Adrenal gland (tissue), 5 donors: ENCODE results near the gene SLC16A10.

ENCODE experiments used
- CTCF ChIP-seq, 6 experiments: fragments of 450-650 bp in 4 of 6; fragments of 200-600 bp in 2 of 6; sonication (generic) in 1 of 6; IDR thresholded peaks; 1 replicate in 5 of 6; 2 replicates in 1 of 6; pipeline versions ENCODE4 v1.5.1 to v1.8.0; 2016 to 2021; ENCODE audit warnings: antibody characterized with exemption in 6 of 6, mild to moderate bottlenecking in 2 of 6, moderate library complexity in 1 of 6
- POLR2A ChIP-seq, 2 donors: fragments of 450-650 bp; IDR thresholded peaks; one replicate each; pipeline ENCODE4 v1.6.1; 2017; ENCODE audit warnings: antibody characterized with exemption in 2 of 2, mild to moderate bottlenecking in 2 of 2, moderate library complexity in 1 of 2
- donor health status: DM: no; HTN: no; CAD: no.

- no peak for TF ChIP-seq CTCF (IDR thresholded peaks at IDR 0.05)
- no peak for TF ChIP-seq POLR2A (IDR thresholded peaks at IDR 0.05)
These were observed 117.0 kb downstream of the SLC16A10 start for GRCh38 chr6:111204305-111204704.
